WI38 (cell line): ENCODE data around the gene SHISAL1.
"Not testable (repeated sequence)": the region's sequence is repeated elsewhere in the genome, so short reads cannot be mapped to it uniquely, and the experiment has no call there.

Source experiments
- H3K4me3 ChIP-seq: 2 replicates; pipeline ENCODE4 v1.5.1; 2011; ENCODE audit warnings: low read depth, mild to moderate bottlenecking, control low read depth, low read length
- CTCF ChIP-seq: IDR thresholded peaks from 2 replicates; pipeline ENCODE4 v1.5.1; 2012; ENCODE audit warnings: low read depth, mild to moderate bottlenecking, control low read depth, low read length

SHISAL1 gene

GRCh38 chr22:44325718-44326490, 13.2 kb upstream of the SHISAL1 start:
- peak overlapping the region; percentile 73 for H3K4me3 ChIP-seq
- 0 out of 2 replicates have a peak, but pooled peaks have one; percentile 27 for TF ChIP-seq CTCF

- not testable (repeated sequence) for H3K4me3 ChIP-seq
Observed at GRCh38 chr22:44323140-44323790, 10.5 kb upstream of the SHISAL1 start.

GRCh38 chr22:44319685-44320084, 6.9 kb upstream of the SHISAL1 start:
- TF ChIP-seq CTCF: no peak

GRCh38 chr22:44318751-44319150, 6.0 kb upstream of the SHISAL1 start:
- TF ChIP-seq CTCF: no peak

More at GRCh38 chr22:44319685-44320084, 6.9 kb upstream of the SHISAL1 start:
- H3K4me3 ChIP-seq: no peak overlapping the region

GRCh38 chr22:44317886-44318637, 5.3 kb upstream of the SHISAL1 start:
- H3K4me3 ChIP-seq: no peak overlapping the region
- TF ChIP-seq CTCF: no peak

More at GRCh38 chr22:44318751-44319150, 6.0 kb upstream of the SHISAL1 start:
- H3K4me3 ChIP-seq: no peak overlapping the region

GRCh38 chr22:44317123-44317444, 4.3 kb upstream of the SHISAL1 start:
- TF ChIP-seq CTCF: no peak
- H3K4me3 ChIP-seq: no peak overlapping the region

- no peak overlapping the region for H3K4me3 ChIP-seq
- TF ChIP-seq CTCF: no peak
Observed at GRCh38 chr22:44316393-44317122, 3.8 kb upstream of the SHISAL1 start.
